ENCODE results near the gene TMEM178B.

The TMEM178B gene

GRCh38 chr7:141484907-141485306, 411.0 kb downstream of the TMEM178B start:
- no peaks in the 10 kb centered on the region for H3K36me3 Mint-ChIP-seq
- H3K4me1 Mint-ChIP-seq (ENCODE audit: low read depth) = no peaks in the 10 kb centered on the region
- no peaks in the 10 kb centered on the region for H3K9me3 Mint-ChIP-seq (ENCODE audit: low read depth)
- H3K4me3 Mint-ChIP-seq = no peak overlapping the region
- no peak overlapping the region for H3K27ac Mint-ChIP-seq
- H3K27me3 Mint-ChIP-seq = peaks cover 16% of the 10 kb centered on the region

- Mint-ChIP-seq H3K27me3 (peaks cover 7% of the 10 kb centered on the region), H3K36me3 (no peaks in the 10 kb centered on the region), H3K4me3 (no peak overlapping the region), H3K4me1 (ENCODE audit: low read depth) (no peaks in the 10 kb centered on the region), H3K9me3 (ENCODE audit: low read depth) (no peaks in the 10 kb centered on the region), H3K27ac (no peak overlapping the region)
Observed at GRCh38 chr7:141486959-141487358, 413.1 kb downstream of the TMEM178B start.

- Mint-ChIP-seq H3K36me3 (no peaks in the 10 kb centered on the region), H3K4me1 (ENCODE audit: low read depth) (no peaks in the 10 kb centered on the region)
Observed at GRCh38 chr7:141490474-141490873, 416.6 kb downstream of the TMEM178B start.

GRCh38 chr7:141495057-141495456, 421.2 kb downstream of the TMEM178B start:
- H3K4me3 Mint-ChIP-seq = no peak overlapping the region
- peaks cover 9% of the 10 kb centered on the region for H3K27me3 Mint-ChIP-seq
- H3K36me3 Mint-ChIP-seq = no peaks in the 10 kb centered on the region
- no peaks in the 10 kb centered on the region for H3K9me3 Mint-ChIP-seq (ENCODE audit: low read depth)
- H3K4me1 Mint-ChIP-seq (ENCODE audit: low read depth) = no peaks in the 10 kb centered on the region
- H3K27ac Mint-ChIP-seq = no peak overlapping the region

More at GRCh38 chr7:141490474-141490873, 416.6 kb downstream of the TMEM178B start:
- Mint-ChIP-seq H3K9me3 (ENCODE audit: low read depth) (no peaks in the 10 kb centered on the region), H3K27ac (no peak overlapping the region), H3K4me3 (no peak overlapping the region), H3K27me3 (peaks cover 5% of the 10 kb centered on the region)

GRCh38 chr7:141497391-141497790, 423.5 kb downstream of the TMEM178B start:
- Mint-ChIP-seq H3K27ac (no peak overlapping the region), H3K4me1 (ENCODE audit: low read depth) (no peaks in the 10 kb centered on the region), H3K9me3 (ENCODE audit: low read depth) (no peaks in the 10 kb centered on the region), H3K27me3 (peaks cover 17% of the 10 kb centered on the region), H3K36me3 (no peaks in the 10 kb centered on the region), H3K4me3 (no peak overlapping the region)

- Mint-ChIP-seq H3K4me1 (ENCODE audit: low read depth) (no peaks in the 10 kb centered on the region), H3K27me3 (peaks cover 12% of the 10 kb centered on the region), H3K9me3 (ENCODE audit: low read depth) (no peaks in the 10 kb centered on the region), H3K36me3 (no peaks in the 10 kb centered on the region), H3K4me3 (no peak overlapping the region), H3K27ac (no peak overlapping the region)
Observed at GRCh38 chr7:141500608-141501007, 426.7 kb downstream of the TMEM178B start.

GRCh38 chr7:141501451-141501850, 427.6 kb downstream of the TMEM178B start:
- Mint-ChIP-seq H3K9me3 (ENCODE audit: low read depth) (no peaks in the 10 kb centered on the region), H3K36me3 (no peaks in the 10 kb centered on the region), H3K27ac (no peak overlapping the region), H3K27me3 (peaks cover 11% of the 10 kb centered on the region), H3K4me3 (no peak overlapping the region), H3K4me1 (ENCODE audit: low read depth) (no peaks in the 10 kb centered on the region)

- Mint-ChIP-seq H3K27me3 (peaks cover 41% of the 10 kb centered on the region), H3K4me3 (peak overlapping the region; percentile 80), H3K9me3 (ENCODE audit: low read depth) (peaks cover 5% of the 10 kb centered on the region), H3K4me1 (ENCODE audit: low read depth) (peaks cover 10% of the 10 kb centered on the region), H3K36me3 (peaks cover 3% of the 10 kb centered on the region), H3K27ac (no peak overlapping the region)
Observed at GRCh38 chr7:141511316-141511675, 437.4 kb downstream of the TMEM178B start.

GRCh38 chr7:141511676-141512396, 438.0 kb downstream of the TMEM178B start:
- Mint-ChIP-seq H3K4me1 (ENCODE audit: low read depth) (peaks cover 10% of the 10 kb centered on the region), H3K27ac (no peak overlapping the region)

GRCh38 chr7:141512597-141512996, 438.7 kb downstream of the TMEM178B start:
- Mint-ChIP-seq H3K9me3 (ENCODE audit: low read depth) (peaks cover 5% of the 10 kb centered on the region), H3K4me3 (peak overlapping the region; percentile 80), H3K4me1 (ENCODE audit: low read depth) (peaks cover 10% of the 10 kb centered on the region), H3K27me3 (peaks cover 41% of the 10 kb centered on the region), H3K27ac (no peak overlapping the region), H3K36me3 (peaks cover 3% of the 10 kb centered on the region)

More at GRCh38 chr7:141511676-141512396, 438.0 kb downstream of the TMEM178B start:
- peaks cover 3% of the 10 kb centered on the region for H3K36me3 Mint-ChIP-seq
- H3K27me3 Mint-ChIP-seq = peaks cover 41% of the 10 kb centered on the region
- peaks cover 5% of the 10 kb centered on the region for H3K9me3 Mint-ChIP-seq (ENCODE audit: low read depth)
- peak overlapping the region; percentile 80 for H3K4me3 Mint-ChIP-seq

- peaks cover 10% of the 10 kb centered on the region for H3K4me1 Mint-ChIP-seq (ENCODE audit: low read depth)
Observed at GRCh38 chr7:141513720-141514119, 439.9 kb downstream of the TMEM178B start.

GRCh38 chr7:141515941-141516340, 442.1 kb downstream of the TMEM178B start:
- Mint-ChIP-seq H3K4me3 (no peak overlapping the region), H3K27ac (no peak overlapping the region), H3K9me3 (ENCODE audit: low read depth) (peaks cover 5% of the 10 kb centered on the region), H3K36me3 (peaks cover 3% of the 10 kb centered on the region), H3K27me3 (peaks cover 29% of the 10 kb centered on the region), H3K4me1 (ENCODE audit: low read depth) (peaks cover 8% of the 10 kb centered on the region)

More at GRCh38 chr7:141513720-141514119, 439.9 kb downstream of the TMEM178B start:
- peaks cover 3% of the 10 kb centered on the region for H3K36me3 Mint-ChIP-seq
- H3K27me3 Mint-ChIP-seq = peaks cover 38% of the 10 kb centered on the region
- H3K27ac Mint-ChIP-seq = no peak overlapping the region
- no peak overlapping the region for H3K4me3 Mint-ChIP-seq
- H3K9me3 Mint-ChIP-seq (ENCODE audit: low read depth) = peaks cover 5% of the 10 kb centered on the region

- no peaks in the 10 kb centered on the region for H3K9me3 Mint-ChIP-seq (ENCODE audit: low read depth)
- peaks cover 14% of the 10 kb centered on the region for H3K27me3 Mint-ChIP-seq
- no peaks in the 10 kb centered on the region for H3K4me1 Mint-ChIP-seq (ENCODE audit: low read depth)
- no peak overlapping the region for H3K4me3 Mint-ChIP-seq
- H3K36me3 Mint-ChIP-seq = no peaks in the 10 kb centered on the region
- H3K27ac Mint-ChIP-seq = no peak overlapping the region
Observed at GRCh38 chr7:141519623-141520022, 445.8 kb downstream of the TMEM178B start.

- H3K27ac Mint-ChIP-seq = no peak overlapping the region
- peaks cover 17% of the 10 kb centered on the region for H3K27me3 Mint-ChIP-seq
- H3K36me3 Mint-ChIP-seq = no peaks in the 10 kb centered on the region
- H3K4me3 Mint-ChIP-seq = no peak overlapping the region
- no peaks in the 10 kb centered on the region for H3K4me1 Mint-ChIP-seq (ENCODE audit: low read depth)
- no peaks in the 10 kb centered on the region for H3K9me3 Mint-ChIP-seq (ENCODE audit: low read depth)
Observed at GRCh38 chr7:141522657-141523342, 448.9 kb downstream of the TMEM178B start.

- no peak overlapping the region for H3K27ac Mint-ChIP-seq
- peaks cover 15% of the 10 kb centered on the region for H3K27me3 Mint-ChIP-seq
- no peaks in the 10 kb centered on the region for H3K9me3 Mint-ChIP-seq (ENCODE audit: low read depth)
- H3K4me1 Mint-ChIP-seq (ENCODE audit: low read depth) = no peaks in the 10 kb centered on the region
- no peak overlapping the region for H3K4me3 Mint-ChIP-seq
- H3K36me3 Mint-ChIP-seq = no peaks in the 10 kb centered on the region
Observed at GRCh38 chr7:141525973-141526514, 452.2 kb downstream of the TMEM178B start.
